ENCODE data around the gene KBTBD6.

DNA sequence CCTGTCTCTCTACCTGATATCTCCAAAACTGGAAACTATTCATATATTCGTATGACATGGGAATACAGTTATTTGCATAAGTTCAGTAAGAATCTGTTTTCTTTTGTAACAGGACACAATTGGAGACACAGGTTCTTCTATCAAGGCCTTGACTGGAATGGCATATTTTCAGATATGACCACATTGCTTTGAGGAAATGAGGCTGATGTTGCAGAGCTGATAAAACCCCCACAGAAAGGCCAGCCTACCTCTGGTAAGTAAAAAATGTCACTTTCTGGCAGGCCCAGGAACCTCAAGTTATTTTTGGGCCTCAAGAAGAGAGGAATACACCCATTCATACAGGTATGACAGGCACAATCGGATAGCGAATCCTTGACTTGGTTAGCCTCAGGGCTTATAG is 29.5 kb upstream of the KBTBD6 start:
- TF ChIP-seq, protein P1, sequence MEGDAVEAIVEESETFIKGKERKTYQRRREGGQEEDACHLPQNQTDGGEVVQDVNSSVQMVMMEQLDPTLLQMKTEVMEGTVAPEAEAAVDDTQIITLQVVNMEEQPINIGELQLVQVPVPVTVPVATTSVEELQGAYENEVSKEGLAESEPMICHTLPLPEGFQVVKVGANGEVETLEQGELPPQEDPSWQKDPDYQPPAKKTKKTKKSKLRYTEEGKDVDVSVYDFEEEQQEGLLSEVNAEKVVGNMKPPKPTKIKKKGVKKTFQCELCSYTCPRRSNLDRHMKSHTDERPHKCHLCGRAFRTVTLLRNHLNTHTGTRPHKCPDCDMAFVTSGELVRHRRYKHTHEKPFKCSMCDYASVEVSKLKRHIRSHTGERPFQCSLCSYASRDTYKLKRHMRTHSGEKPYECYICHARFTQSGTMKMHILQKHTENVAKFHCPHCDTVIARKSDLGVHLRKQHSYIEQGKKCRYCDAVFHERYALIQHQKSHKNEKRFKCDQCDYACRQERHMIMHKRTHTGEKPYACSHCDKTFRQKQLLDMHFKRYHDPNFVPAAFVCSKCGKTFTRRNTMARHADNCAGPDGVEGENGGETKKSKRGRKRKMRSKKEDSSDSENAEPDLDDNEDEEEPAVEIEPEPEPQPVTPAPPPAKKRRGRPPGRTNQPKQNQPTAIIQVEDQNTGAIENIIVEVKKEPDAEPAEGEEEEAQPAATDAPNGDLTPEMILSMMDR (conservative IDR thresholded peaks at IDR 0.05; ENCODE audit: low read length), result no peak
- TF ChIP-seq EZH2phosphoT487 (IDR thresholded peaks at IDR 0.05; ENCODE audit: borderline replicate concordance), result no peak
